HG02798 (cell line): ENCODE data around the gene LAMB1.

Source experiments
- ATAC-seq: cut with Tn5 transposase; IDR thresholded peaks from one replicate; pipeline ENCODE4 v1.9.1; 2021; ENCODE audit warnings: mild to moderate bottlenecking; ENCODE audit not compliant: unreplicated experiment, poor library complexity

LAMB1 gene

GRCh38 chr7:108000875-108001763 lies 1.8 kb downstream of the LAMB1 start:
- no peak for ATAC-seq

- ATAC-seq, result no peak
Observed at GRCh38 chr7:107999779-108000560, 3.0 kb downstream of the LAMB1 start.

- ATAC-seq, result no peak
Observed at GRCh38 chr7:107998660-107999480, 4.1 kb downstream of the LAMB1 start.

- ATAC-seq, result no peak
Observed at GRCh38 chr7:107998150-107998549, 4.8 kb downstream of the LAMB1 start.

- no peak for ATAC-seq
Observed at GRCh38 chr7:107996072-107996882, 6.7 kb downstream of the LAMB1 start.

GRCh38 chr7:107995184-107996071 lies 7.5 kb downstream of the LAMB1 start:
- ATAC-seq, result no peak

GRCh38 chr7:107994421-107995030 lies 8.4 kb downstream of the LAMB1 start:
- ATAC-seq, result no peak

- ATAC-seq, result no peak
Observed at GRCh38 chr7:107993891-107994291, 9.1 kb downstream of the LAMB1 start.

GRCh38 chr7:107989618-107990373 lies 13.2 kb downstream of the LAMB1 start:
- no peak for ATAC-seq

- no peak for ATAC-seq
Observed at GRCh38 chr7:107982918-107983389, 20.0 kb downstream of the LAMB1 start.

GRCh38 chr7:107982042-107982840 lies 20.7 kb downstream of the LAMB1 start:
- ATAC-seq, result no peak

- no peak for ATAC-seq
Observed at GRCh38 chr7:107981466-107981865, 21.5 kb downstream of the LAMB1 start.

- ATAC-seq, result no peak
Observed at GRCh38 chr7:107980671-107981190, 22.2 kb downstream of the LAMB1 start.

GRCh38 chr7:107980171-107980570 lies 22.8 kb downstream of the LAMB1 start:
- no peak for ATAC-seq

- no peak for ATAC-seq
Observed at GRCh38 chr7:107978815-107979408, 24.0 kb downstream of the LAMB1 start.

- no peak for ATAC-seq
Observed at GRCh38 chr7:107977048-107977447, 25.9 kb downstream of the LAMB1 start.
